HG03159 (cell line): ENCODE measurements around the gene RPS6KA5.
"Not testable (repeated sequence)": the region's sequence is repeated elsewhere in the genome, so short reads cannot be mapped to it uniquely, and the experiment has no call there.

Experiments
- ATAC-seq: cut with Tn5 transposase; IDR thresholded peaks from one replicate; pipeline ENCODE4 v1.9.1; 2021; ENCODE audit warnings: mild to moderate bottlenecking, moderate library complexity; ENCODE audit not compliant: unreplicated experiment

RPS6KA5 gene

DNA sequence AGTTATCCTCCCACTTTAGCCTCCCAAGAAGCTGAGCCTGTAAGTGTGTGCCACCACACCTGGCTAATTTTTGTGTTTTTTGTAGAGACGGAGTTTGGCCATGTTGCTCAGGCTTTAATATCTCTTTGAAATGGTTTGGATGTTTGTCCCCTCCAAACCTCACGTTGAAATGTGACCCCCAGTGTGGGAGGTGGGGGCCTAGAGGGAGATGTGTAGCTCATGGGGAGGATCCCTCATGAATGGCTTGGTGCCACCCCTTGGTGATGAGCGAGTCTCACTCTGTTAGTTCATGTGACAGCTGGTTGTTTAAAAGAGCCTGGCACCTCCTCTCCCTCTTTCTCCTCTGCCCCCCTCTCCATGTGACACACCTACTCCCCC is 220.6 kb downstream of the RPS6KA5 start:
- no peak for ATAC-seq

DNA sequence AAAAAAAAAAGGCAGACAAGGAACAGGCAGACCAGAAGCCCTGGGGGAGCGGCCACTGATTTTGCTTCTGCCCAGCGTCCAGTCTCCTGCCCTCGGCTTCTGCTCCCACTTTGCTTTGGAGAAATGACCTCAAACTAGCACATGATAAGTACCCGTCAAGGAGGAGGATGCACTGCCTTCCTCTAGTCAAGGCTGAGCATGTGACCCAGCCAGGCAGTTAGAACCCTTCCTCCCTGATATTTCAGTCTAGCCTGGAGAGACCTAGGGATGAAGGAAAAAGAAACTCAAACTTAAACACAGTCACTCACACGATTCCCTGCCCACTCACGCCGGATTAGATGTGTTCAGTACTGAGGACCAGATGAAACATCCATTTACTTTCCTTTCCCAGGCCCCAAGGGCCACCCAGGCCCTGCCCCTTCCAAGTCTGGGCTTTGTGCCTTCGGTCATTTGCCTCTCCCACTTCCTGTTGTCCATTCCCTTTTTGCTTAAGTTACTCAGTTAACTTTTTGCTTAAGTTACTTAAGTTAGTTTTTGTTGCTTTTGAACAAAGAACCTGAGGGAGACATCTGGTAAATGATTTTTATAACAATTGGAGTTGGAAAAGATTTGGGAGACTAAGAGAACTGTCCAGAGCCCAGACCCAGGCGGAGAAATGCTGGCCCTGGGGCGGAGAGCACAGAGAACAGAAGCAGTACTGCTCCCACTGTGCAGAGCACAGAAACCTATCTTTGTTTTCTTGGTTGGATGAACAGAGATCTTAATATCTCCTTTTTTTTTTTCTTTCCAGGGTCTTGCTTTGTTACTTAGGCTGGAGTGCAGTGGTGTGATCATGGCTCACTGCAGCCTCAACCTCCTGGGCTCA is 221.2 kb downstream of the RPS6KA5 start:
- no peak for ATAC-seq

DNA sequence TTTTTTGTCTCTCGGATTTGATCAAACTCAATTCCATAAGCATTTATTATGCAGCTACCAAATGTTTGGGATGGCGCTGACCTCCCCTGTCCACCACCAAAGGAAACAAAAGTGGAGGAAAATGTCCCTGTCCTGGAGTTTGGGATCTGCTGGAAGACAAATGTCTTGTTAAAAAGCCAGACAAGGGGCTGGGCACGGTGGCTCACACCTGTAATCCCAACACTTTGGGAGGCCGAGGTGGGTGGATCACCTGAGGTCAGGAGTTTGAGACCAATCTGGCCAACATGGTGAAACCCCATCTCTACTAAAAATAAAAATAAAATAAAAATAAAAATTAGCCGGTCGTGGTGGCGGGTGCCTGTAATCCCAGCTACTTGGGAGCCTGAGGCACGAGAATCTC is 221.9 kb downstream of the RPS6KA5 start:
- not testable (repeated sequence) for ATAC-seq

DNA sequence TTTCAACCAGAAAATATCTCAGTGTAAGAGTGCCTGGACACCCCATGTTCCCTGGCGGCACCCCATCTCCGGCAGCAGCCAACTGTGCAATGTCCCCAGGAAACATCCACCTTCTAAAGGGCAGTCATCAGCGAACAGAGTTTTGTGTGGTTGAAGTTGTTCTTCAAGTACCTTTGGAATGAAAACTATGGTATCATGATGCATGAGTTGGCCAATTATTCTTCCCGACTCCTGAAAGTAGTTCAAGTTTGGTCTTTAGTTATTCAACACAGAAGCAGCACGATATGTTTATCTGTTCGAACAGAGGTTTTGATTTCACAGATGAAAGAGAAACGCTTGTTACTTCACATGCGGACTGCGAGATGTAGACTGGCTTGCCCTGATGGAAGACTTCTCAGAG is 223.1 kb downstream of the RPS6KA5 start:
- no peak for ATAC-seq

DNA sequence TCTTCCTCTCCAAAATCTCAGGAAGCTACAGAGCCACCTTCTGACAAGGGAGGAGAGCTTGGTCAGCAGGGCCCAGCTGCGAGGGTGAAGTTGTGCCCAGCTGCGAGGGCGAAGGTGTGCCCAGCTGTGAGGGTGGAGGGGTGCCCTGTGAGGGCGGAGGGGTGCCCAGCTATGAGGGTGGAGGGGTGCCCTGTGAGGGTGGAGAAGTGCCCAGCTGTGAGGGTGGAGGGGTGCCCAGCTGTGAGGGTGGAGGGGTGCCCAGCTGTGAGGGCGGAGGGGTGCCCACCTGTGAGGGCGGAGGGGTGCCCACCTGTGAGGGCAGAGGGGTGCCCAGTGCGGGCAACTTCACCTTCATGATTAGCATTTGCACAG is 223.8 kb downstream of the RPS6KA5 start:
- no peak for ATAC-seq

DNA sequence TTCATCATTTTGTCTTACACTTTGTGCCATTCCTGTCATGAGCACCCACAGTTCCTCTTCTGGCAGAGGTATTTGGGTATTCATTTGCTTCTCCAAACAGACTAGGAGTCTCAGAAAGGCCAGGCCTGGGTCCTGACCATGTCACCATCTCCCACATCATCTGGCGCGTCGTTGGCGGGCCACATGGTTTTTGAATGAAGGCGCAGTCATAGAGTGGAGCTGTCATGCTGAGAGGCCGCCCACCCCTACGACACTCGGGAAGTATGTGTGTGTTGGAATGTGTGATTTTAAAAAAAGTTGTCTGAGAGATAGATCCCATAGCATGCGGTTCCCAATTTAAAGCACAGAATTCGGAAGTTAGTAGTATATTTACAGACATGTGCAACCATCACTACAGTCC is 228.6 kb downstream of the RPS6KA5 start:
- ATAC-seq: no peak

DNA sequence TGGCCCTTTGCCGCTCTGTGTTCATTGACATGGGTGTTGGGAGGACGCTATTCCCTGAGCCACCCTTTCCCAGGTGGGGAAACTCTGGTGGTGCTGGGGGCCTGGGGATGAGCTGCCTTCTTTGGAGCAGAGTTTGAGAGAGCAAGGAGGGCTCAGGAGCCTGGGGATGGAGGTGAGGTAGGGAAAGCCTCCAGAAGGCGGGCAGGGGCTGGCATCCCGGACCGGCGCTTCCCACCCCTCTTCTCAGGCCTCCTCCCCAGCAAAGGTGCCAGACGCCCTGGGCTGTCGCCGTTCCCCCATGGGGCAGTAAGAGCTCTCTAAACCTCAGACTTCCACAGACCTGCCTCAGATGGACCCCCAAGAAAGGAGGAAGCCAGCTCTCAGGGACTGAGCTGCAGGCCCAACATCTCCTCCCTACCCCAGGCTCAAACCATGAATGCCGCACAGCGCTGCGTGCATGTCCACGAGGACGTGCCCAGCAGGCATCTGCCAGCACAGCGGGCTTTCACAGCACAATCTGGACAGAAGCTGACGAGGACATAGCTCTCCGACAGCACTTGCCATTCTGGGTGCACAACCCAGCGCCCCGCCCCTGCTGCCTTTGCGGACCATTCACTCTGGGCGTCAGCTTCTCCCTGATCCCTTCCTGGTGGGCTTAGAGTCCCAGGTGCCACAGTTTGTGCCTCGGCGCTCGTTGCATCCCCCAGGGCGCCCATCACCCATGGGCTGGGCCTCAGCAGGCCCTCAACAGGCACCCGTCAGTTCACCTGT is 229.3 kb downstream of the RPS6KA5 start:
- ATAC-seq: no peak

DNA sequence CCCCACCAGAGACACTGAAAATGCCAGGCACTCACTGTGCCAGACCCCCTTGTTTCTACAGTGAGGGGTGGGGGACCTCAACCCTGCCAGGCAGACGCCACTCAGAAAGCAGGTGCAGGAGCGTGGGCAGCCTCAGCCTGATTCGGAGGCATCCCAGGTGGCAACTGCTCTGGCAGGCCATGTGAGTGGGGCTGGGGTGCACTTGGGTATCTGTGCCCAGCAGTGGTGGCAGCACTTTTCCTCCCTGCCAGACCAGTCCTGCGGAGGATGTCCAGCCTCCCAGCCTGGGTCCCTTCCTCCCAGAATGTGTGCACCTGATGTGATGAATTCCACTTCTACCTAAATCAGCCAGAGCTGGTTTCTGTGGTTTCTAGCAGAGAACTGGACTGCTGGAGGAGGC is 230.8 kb downstream of the RPS6KA5 start:
- no peak for ATAC-seq

DNA sequence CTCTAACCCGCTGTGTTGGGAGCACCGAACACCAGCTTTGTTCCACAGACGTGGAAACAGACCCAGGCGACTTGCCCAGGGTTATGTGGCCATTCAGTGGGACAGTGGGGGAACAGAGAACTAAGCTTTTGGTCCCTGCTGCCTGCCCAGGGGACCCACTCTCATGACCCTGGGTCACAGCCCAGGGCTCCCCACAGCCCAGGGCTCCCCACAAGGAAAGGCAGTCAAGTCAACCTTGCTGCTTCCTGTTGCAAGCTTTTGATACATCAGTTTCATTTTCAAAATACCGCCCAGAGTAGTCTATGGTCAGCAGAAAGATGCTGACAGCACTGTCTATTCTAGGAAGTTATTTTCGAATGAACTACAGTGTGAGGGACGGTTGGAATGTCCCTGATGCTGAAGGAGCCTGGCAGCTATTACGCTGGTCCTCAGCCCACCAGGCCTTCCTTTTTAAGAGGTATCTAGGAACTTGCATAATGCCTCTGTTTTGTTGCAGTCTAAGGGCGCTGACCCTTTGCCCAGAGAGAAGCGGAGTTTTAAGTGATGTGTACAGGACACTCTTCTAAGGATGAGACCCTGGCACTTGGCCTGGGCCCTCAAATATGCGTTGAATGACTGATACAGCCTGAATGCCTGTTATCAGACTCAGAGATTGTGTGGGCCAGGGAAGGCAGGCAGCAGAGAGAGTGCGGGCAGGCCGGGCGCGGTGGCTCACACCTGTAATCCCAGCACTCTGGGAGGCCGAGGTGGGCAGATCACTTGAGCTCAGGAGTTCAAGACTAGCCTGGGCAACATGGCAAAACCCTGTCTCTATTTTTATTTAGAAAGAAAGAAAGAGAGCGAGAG is 231.6 kb downstream of the RPS6KA5 start:
- peak; percentile 47 for ATAC-seq

DNA sequence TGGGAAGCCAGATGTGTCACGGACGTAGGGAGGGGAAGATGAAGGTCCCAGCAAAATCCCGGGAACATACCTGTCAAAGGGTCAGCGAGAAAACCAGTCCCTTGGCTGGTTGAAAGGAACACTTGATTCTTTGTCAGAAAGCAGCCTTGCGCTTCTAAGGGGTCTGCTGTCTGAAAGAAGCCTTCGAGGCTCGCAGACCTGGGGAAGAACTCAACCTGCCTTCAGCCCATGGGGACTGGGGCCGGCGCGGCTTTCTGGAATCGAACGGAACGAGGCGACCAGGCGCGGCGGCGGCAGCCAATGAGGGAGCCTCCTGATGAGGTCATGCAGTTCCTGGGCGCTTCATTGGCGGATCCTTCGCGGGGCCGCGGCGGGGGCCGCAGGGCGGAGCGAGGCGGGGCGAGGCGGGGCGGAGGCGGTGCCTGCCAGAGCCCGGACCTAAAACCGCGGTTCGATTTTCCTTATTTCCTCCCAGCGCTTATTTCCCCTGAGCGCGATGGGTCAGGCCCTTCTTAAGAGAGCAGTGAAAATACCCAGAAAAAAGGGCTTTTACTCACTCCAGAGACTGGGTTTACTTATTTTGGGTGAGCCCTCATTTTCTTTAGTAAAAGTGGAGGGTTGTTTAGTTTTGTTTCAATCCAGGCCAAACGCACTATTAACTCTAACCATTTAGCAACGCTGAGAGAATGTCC is 232.4 kb downstream of the RPS6KA5 start:
- ATAC-seq: peak; percentile 96

DNA sequence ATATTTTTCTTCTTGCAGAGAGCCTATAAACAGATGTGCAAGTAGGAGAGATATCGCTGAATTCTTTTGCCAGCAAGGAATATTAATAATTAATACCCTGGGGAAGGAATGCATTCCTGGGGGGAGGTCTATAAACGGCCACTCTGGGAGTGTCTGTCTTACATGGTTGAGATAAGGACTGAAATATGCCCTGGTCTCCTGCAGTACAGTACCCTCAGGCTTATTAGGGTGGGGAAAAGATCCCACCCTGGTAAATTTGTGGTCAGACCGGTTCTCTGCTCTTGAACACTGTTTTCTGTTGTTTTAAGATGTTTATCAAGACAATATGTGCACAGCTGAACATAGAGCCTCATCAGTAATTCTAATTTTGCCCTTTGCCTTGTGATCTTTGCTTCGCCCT is 236.9 kb downstream of the RPS6KA5 start:
- ATAC-seq: not testable (repeated sequence)

DNA sequence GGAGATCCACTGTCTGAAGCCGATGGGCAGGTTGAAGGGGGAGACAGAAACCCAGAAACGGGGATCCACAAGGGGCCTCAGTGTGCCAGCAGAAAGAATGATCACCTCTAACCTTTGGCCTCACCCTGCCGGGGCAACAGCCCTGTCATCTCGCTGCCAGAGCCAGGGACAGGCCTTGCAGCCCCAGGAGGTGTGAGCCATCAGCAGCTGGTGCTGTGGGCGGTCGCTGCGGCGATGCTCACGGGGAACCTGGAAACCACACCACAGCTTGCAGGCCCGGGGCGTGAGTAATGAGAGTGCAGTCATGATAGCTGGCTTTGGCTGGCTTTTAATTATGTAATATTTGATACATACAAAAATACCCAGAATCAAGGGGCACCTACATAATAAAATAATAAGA is 239.5 kb downstream of the RPS6KA5 start:
- peak; percentile 71 for ATAC-seq

DNA sequence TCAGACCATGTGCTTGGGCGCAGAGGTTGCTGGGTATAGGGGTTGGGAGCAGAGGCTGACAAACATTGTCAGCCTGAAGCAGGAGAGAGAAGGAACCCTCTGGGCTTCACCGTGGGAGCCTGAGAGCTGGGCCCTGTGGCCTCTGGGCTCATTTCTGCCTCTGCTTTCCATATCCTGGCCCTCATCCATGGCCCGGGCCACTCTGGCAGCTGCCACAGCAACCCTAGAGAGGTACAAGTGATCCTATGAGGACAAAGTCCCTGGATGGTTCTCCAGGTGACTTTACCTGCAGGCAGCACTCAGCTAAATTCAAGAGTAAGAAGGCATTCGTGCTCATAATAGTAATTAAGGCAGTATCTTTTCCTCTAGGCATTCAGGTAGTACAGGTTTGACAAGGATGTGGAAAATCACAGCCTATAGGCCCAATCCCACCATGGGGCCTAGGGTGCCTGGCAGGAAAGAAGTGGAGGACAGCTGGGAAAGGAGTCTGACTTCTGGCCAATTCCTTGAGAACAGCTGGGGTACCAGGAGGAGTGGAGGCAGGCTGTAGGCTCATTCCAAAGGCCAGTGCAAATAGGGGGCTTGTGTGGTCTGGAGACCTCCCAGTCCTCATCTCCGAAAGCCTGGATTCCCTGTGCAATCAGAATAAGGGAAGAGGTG is 240.6 kb downstream of the RPS6KA5 start:
- no peak for ATAC-seq

DNA sequence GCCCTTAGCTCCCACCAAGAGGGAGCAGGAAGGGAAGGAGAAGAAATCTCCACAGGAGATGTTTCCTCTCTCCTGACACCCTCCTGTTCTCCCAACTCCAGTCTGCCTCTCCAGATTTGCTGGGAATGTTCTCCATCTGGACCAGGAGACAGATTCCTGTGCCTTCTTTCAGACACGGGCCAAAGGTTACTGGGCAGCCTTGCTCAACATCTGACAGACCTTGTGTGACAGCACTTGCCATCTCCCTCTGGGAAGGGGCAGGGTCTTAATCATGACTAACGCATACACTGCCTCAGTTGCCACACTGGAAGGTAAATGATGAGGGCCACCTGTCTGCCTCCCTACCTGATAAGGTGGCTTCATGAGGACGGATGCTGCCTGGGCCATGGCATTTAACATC is 241.7 kb downstream of the RPS6KA5 start:
- no peak for ATAC-seq

DNA sequence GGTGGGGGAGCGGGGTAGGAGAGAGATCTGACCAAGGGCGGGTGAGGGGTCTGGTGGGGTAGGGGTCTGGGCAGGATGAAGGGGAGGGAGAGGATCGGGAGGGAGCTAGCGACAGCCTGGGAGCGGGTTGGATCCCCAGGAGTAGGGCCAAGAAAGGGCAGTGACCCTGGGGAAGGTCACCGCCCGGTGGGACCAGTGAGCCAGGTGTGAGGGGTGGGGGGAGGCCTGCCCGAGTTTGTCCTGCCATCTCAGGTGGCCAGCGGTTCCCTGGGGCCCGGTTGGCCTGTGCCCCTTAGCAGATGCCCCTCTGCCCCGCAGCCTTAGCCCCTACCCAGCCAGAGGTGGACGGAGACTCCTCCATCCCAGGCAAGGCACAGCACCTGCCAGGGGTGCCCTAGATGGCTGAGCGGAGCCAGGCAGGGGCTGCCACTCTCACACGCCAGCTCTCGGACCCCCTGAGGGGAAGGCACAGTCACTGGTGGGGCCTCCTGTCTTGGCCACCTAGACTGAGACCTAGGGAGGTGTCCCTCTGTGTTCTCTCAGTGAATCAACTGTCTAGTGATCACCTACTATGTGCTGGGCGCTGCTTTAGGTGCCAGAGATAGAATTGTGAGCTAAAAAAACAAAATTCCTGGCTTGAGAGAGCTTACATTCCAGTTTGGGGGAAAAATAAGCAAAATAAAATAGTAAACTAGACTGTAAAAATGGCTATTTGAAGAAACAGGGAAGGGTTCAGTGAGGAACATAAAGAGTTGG is 243.6 kb downstream of the RPS6KA5 start:
- ATAC-seq: no peak

DNA sequence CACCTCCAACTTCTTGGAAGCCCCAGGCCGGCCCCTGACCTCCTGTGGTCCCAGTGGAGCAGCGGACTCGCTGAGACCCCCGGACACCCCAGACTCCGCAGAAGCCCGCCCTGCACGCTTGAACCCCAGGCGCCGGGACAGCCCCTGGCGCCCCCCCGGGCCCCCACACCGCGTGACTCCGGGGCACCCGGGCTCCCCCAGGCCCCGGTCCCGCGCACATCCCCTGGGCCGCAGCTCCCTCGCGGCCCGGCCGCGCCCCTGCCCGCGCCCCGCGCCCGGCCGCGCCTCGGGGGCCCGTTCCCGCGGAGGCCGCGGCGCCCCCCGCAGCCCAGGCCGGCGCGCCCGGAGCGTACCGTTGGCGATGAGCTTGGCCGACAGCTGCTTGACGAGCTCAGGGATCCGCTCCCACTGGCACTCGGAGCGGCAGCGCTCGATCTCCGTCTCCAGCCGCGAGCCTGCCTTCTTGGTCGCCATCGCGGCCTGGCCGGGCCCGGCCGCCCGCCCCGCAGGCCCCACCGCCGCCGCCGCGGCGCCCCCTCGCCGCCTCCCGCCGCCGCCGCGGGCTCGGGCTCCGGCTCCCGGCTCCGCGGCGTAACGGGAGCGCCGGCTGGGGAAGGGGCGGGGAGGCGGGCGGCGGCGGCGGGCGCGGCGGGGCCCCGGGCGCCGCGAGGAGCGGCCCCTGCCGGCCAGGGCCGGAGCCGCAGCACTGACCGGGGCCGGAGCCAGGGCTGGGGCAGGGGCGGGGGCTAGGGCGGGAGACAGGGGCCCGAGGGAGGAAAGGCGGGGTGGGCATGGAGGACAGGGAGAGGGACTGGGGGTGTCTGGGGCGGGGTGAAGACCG is 244.4 kb downstream of the RPS6KA5 start, which contains the start of gene TTC7B:
Gene TTC7B, minus strand, starts transcription at position 609 of the 841 bp plus-strand sequence. Its CDS starts 135 bp downstream, at position 474.
- ATAC-seq: no peak

DNA sequence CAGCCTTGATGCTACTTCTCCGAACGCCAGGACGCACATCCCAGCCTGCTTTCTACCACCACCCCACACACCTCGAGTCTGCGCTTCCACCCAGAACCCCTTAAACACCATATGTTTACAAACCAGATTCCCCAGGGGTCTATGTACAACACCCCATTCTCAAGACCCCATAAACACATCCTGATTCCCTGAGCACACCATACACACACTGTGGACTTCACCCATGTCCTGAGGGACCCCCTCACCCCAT is 244.9 kb downstream of the RPS6KA5 start:
- ATAC-seq: no peak

DNA sequence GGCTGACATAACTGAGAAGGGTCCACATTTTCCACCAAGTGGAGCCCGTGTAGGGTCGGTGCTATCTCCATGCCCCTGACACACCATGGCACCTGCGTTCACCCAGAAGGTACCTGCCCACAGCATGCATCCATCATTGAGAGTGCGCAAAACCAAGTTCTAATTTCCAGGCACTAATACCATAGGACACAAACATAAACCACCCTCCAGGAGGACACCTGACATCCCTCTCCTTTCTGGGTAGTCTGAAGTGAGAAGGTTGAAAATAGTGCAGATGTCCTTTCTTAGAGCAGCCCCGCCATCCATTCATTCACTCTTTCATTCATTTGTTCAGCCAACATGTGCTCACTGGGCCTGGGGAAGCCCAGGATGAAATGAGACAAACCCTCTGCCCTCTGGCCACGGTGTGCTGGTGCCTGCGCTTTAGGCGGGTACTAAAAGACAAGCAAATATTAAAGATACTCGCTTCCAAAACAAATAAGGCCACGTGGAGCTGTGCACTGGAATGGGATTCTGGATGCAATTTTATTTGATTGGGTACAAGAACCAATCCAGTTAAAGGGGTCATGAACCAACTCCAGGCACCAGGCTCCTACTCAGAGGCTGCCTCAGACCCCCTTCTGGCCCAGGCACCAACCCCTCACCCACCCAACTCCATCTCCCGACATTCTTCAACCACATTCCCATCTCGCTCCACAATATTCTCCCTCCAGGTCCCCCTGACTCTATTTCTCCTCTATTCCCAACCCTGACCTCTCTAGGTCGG is 245.5 kb downstream of the RPS6KA5 start:
- ATAC-seq: no peak
